ENCODE data around the gene SUSD1.

DNA sequence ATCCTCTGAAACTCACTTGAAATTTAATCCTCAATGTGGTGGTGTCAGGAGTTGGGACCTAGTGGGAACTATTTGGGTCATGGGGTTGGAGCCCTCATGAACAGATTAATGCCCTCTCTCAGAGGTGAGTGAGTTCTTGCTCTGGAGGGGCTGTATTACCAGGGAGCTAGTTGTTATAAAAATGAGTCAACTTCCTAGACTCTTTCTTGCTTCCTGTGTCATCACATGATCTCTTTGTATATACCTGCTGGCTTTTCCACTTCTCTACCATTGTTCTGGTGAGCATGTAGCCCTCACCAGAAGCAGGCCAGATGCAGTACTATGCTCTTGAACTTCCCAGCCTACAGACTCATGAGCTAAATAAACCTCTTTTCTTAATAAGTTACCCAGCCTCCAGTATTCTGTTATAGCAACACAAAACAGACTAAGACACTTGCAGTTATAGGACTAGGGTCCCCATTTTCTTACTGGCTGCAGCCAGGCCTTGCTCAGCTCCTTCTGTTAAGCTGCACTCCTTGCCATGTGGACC is 127.5 kb downstream of the SUSD1 start:
- no peak for TF ChIP-seq CTCF (IDR thresholded peaks at IDR 0.05 in 8 of 11, conservative IDR thresholded peaks at IDR 0.05 in 3 of 11)
- TF ChIP-seq POLR2A (IDR thresholded peaks at IDR 0.05) = no peak
- TF ChIP-seq POLR2AphosphoS5 (IDR thresholded peaks at IDR 0.05) = no peak

All from spleen (tissue), 7 donors.